Nephron (organoid): ENCODE data around the gene NXT1.

ENCODE experiments used
- H3K27ac Mint-ChIP-seq, 3 experiments: 2 replicates each; pipeline ENCODE4 v1.8.0; 2020; ENCODE audit warnings: mixed read lengths in 3 of 3, mild to moderate bottlenecking in 2 of 3, moderate library complexity in 1 of 3
- H3K27me3 Mint-ChIP-seq: 2 replicates; pipeline ENCODE4 v1.8.0; 2021; ENCODE audit warnings: low read depth, mild to moderate bottlenecking, moderate library complexity, mixed read lengths
- H3K36me3 Mint-ChIP-seq: 2 replicates; pipeline ENCODE4 v1.8.0; 2020; ENCODE audit warnings: low read depth, mixed read lengths
- H3K4me1 Mint-ChIP-seq: 2 replicates; pipeline ENCODE4 v1.8.0; 2020; ENCODE audit warnings: mixed read lengths
- H3K4me3 Mint-ChIP-seq, 3 experiments: 2 replicates each; pipeline ENCODE4 v1.8.0; 2020; ENCODE audit warnings: mild to moderate bottlenecking in 3 of 3, mixed read lengths in 3 of 3, moderate library complexity in 2 of 3
- H3K9me3 Mint-ChIP-seq: 2 replicates; pipeline ENCODE4 v1.8.0; 2020; ENCODE audit warnings: mixed read lengths
- TF ChIP-seq, protein P1 (sequence below), 3 experiments: fragments of 200-600 bp; sonication (generic); IDR thresholded peaks; one replicate each; pipeline ENCODE4 v1.5.0; 2021; ENCODE audit warnings: antibody characterized with exemption in 3 of 3; ENCODE audit not compliant: unreplicated experiment in 3 of 3

NXT1 gene

DNA sequence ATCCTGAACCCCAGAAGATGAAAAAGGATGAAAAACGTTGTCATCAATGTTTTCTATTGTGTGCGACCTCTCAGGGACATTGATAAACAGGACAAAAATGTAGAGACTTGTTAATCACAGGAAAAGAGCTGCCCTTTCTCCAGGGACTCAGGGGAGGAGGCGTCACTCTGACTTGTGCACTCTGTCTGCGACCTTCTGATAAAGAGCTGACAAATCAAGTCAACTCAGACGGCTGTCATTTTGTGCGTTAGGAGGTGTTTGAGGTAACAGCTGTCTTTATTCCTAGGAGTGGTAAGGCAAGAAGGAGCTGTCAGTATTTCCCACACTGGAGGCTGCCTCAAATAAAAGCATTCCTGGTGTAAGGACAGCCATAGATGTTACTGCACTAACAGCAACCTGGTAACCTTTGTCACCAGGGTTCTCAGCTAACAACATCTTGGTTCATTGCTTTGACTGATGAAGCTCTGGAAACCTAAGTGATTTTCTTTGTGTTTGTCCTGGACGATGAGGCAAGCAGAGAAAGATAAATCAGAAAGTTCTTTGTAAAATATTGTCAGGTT lies 38.6 kb upstream of the NXT1 start:
- peaks cover 5% of the 10 kb centered on the region for H3K9me3 Mint-ChIP-seq
- TF ChIP-seq, protein P1, sequence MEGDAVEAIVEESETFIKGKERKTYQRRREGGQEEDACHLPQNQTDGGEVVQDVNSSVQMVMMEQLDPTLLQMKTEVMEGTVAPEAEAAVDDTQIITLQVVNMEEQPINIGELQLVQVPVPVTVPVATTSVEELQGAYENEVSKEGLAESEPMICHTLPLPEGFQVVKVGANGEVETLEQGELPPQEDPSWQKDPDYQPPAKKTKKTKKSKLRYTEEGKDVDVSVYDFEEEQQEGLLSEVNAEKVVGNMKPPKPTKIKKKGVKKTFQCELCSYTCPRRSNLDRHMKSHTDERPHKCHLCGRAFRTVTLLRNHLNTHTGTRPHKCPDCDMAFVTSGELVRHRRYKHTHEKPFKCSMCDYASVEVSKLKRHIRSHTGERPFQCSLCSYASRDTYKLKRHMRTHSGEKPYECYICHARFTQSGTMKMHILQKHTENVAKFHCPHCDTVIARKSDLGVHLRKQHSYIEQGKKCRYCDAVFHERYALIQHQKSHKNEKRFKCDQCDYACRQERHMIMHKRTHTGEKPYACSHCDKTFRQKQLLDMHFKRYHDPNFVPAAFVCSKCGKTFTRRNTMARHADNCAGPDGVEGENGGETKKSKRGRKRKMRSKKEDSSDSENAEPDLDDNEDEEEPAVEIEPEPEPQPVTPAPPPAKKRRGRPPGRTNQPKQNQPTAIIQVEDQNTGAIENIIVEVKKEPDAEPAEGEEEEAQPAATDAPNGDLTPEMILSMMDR (IDR thresholded peaks at IDR 0.05; ENCODE audit: unreplicated experiment in 3 of 3), result no peak
- H3K27ac Mint-ChIP-seq, result no peak overlapping the region
- H3K4me1 Mint-ChIP-seq, result peaks cover 5% of the 10 kb centered on the region
- no peaks in the 10 kb centered on the region for H3K36me3 Mint-ChIP-seq
- H3K4me3 Mint-ChIP-seq, result no peak overlapping the region
- H3K27me3 Mint-ChIP-seq, result peaks cover 6% of the 10 kb centered on the region

DNA sequence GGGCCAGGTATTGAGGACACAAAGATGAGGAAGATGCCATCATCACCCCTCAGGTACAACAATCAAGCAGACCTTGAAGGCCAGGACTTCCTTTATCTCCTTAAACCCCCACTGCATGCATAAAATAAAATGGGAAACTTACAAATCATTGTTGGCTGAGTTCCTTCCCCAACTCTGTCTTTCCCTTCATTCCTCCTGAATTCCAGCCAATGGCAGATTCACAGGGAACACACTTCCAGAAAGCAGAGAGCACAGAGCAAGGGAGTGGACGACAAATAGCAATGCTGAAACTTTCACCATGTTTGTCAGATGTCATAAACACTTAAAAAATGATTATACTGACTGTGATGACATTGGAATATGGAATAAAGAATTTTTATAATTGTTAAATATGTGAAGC lies 37.3 kb upstream of the NXT1 start:
- Mint-ChIP-seq H3K9me3 (peaks cover 1% of the 10 kb centered on the region), H3K27ac (no peak overlapping the region), H3K27me3 (peaks cover 6% of the 10 kb centered on the region), H3K4me1 (peaks cover 5% of the 10 kb centered on the region), H3K4me3 (no peak overlapping the region), H3K36me3 (no peaks in the 10 kb centered on the region)
- TF ChIP-seq, protein P1 (IDR thresholded peaks at IDR 0.05; ENCODE audit: unreplicated experiment in 3 of 3), result no peak

DNA sequence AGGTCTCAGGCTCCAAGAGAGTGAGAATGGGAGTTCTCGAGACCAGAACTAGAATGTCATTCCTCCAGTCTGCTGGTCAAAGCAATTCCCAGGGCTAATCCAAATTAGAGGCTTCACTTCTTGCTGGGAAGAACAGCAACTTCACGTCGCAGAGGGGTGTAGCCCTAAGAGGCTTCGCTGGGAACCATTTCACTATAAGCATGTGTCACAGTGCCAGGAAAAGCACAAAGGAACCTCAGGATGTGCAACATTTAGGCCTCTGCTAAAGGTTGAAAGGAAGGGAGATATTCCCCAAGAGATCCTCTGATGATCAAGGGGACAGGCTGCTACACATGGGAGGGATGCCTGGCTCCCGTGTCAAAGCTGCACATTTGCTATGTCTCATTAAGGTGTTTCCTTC lies 35.9 kb upstream of the NXT1 start:
- no peak overlapping the region for H3K27ac Mint-ChIP-seq
- TF ChIP-seq, protein P1 (IDR thresholded peaks at IDR 0.05; ENCODE audit: unreplicated experiment in 3 of 3), result no peak
- peaks cover 6% of the 10 kb centered on the region for H3K27me3 Mint-ChIP-seq
- H3K4me3 Mint-ChIP-seq, result no peak overlapping the region
- no peaks in the 10 kb centered on the region for H3K36me3 Mint-ChIP-seq
- peaks cover 5% of the 10 kb centered on the region for H3K4me1 Mint-ChIP-seq
- H3K9me3 Mint-ChIP-seq, result no peaks in the 10 kb centered on the region

DNA sequence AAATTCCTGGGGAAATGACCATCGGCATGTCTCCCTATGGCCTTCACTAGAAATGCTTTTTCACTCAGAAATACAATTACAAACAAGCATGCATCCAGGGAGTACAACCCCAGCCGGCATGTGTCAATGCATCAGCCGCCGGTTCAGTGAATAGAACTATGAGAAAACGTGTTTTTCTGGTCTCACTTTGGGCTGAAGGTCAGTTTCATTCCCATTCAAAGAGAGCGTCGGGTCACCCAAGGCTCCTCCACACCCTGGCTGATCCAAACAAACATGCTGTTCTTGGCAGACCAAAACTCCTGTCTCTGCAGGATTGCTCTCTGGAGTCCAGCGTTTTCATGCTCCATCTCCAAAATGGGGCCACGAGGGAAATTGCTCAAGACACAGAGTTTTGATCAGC lies 35.5 kb upstream of the NXT1 start:
- H3K27ac Mint-ChIP-seq, result no peak overlapping the region
- TF ChIP-seq, protein P1 (IDR thresholded peaks at IDR 0.05; ENCODE audit: unreplicated experiment in 3 of 3), result no peak
- H3K4me1 Mint-ChIP-seq, result peaks cover 5% of the 10 kb centered on the region
- peaks cover 6% of the 10 kb centered on the region for H3K27me3 Mint-ChIP-seq
- H3K36me3 Mint-ChIP-seq, result no peaks in the 10 kb centered on the region
- H3K4me3 Mint-ChIP-seq, result no peak overlapping the region
- H3K9me3 Mint-ChIP-seq, result no peaks in the 10 kb centered on the region

DNA sequence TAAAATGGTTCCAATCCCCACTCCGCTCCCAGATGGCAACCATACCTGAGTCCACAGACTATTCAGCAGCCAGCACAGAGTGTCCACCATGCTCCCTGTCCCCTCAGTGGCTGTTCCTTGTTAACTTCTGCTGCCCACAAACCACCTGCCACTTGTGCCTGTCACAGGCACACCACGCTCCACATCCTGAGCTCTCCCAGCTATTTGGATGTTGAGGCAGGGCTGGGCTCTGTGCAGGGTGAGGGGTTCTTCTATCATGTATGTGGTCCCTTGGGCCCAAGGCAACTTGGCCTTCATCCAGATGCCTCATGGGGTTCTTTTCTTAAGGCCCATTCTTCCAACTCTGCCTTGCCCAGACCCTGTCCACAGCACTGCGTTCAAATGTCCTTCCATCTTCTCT lies 34.0 kb upstream of the NXT1 start:
- TF ChIP-seq, protein P1 (IDR thresholded peaks at IDR 0.05; ENCODE audit: unreplicated experiment in 3 of 3), result no peak
- no peak overlapping the region for H3K4me3 Mint-ChIP-seq
- no peaks in the 10 kb centered on the region for H3K9me3 Mint-ChIP-seq
- H3K36me3 Mint-ChIP-seq, result no peaks in the 10 kb centered on the region
- peaks cover 6% of the 10 kb centered on the region for H3K27me3 Mint-ChIP-seq
- peaks cover 5% of the 10 kb centered on the region for H3K4me1 Mint-ChIP-seq
- H3K27ac Mint-ChIP-seq, result no peak overlapping the region

DNA sequence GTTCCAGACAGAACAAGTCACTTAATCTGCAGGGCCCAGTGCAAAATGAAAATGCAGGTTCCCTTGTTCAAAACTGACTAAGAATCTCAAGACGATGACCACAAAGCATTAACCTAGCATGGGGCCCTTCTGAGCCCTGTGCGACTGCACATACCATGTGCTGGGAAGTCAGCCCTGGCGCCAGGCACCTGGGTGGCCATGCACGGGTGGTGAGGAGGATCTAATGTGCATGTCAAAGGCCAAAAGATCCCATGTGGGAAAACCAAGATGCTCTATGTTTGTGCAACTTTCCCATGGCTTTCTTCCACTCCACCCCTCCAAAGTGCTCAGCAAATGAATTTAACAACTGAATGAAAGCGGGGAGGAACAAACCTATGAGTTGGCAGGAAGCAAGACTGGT lies 33.5 kb upstream of the NXT1 start:
- Mint-ChIP-seq H3K36me3 (no peaks in the 10 kb centered on the region), H3K4me3 (no peak overlapping the region), H3K4me1 (peaks cover 5% of the 10 kb centered on the region), H3K27ac (no peak overlapping the region), H3K27me3 (peaks cover 8% of the 10 kb centered on the region), H3K9me3 (no peaks in the 10 kb centered on the region)
- TF ChIP-seq, protein P1 (IDR thresholded peaks at IDR 0.05; ENCODE audit: unreplicated experiment in 3 of 3), result no peak
